HG02763 (cell line): ENCODE measurements around the gene CD69.
"Not testable (repeated sequence)": the region's sequence is repeated elsewhere in the genome, so short reads cannot be mapped to it uniquely, and the experiment has no call there.

Experiments used
- ATAC-seq: cut with Tn5 transposase; IDR thresholded peaks from one replicate; pipeline ENCODE4 v1.9.1; 2021; ENCODE audit warnings: mild to moderate bottlenecking, moderate library complexity; ENCODE audit not compliant: unreplicated experiment

The CD69 gene

DNA sequence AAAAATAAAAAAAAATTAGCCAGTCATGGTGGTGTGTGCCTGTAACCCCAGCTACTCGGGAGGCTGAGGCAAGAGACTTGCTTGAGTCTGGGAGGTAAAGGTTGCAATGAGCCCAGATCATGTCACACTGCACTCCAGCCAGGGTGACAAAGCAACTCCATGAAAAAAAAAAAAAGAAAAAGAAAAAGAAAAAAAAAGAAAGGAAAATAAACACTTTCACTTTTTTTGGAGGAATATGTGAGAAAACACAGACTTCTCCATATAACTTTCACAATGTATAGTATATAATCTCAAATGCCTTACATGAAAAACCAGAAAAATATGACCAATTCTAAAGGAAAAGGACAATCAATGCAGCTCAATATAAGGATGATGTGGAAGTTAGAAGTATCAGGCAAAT, 36.7 kb downstream of the CD69 start:
- no peak for ATAC-seq

DNA sequence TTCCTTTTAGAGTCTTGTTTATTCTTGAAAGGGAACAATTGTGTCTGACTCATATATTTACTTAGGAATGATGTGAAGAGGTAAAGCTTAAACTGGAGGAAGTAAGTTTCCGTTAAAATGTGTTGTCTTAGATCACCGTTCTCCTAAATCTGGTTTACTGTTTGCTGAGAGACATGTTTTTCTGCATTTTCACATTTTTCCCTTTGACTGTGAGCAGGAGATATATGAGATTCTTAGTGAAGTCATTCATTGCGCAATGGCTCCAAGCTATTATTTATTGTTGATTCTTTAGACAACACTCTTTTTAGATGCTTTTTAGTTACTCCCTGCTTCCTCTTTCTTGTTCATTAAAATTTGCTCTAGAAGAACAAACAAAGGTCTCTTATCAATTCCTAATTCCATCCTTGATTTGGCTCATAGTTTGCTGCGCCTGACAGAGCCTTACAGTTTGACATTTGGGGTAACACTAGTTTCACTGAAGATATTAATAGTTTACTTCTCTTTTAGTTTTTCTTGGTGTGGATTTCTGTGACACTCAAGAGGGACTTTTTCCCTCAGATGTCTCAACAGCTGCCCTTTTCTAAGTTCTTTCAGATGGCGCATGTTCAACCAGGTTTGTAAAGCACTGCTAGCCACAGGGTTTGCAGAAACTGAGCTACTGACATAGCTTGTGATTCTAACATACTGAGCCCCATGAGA, 39.2 kb downstream of the CD69 start:
- peak; percentile 53 for ATAC-seq

DNA sequence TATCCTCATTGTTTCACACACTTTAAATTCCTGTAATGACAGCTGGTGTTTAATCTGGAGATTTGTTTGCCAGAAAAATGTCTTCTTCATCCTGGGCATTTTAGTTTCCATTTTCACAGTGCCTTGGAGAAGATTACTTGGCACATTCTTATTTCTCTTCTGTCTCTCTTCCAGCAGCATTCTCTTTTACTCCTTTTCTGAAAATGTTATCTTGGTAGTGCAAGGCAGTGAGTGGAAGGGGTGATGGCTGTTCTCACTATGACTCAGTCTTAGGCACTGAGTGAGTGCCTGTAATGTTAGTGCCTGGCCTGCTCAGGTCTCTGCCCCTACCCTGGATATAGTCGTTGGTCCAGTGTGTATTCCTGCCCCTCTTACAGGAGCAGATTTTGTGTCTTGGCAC, 40.9 kb downstream of the CD69 start:
- ATAC-seq = no peak

DNA sequence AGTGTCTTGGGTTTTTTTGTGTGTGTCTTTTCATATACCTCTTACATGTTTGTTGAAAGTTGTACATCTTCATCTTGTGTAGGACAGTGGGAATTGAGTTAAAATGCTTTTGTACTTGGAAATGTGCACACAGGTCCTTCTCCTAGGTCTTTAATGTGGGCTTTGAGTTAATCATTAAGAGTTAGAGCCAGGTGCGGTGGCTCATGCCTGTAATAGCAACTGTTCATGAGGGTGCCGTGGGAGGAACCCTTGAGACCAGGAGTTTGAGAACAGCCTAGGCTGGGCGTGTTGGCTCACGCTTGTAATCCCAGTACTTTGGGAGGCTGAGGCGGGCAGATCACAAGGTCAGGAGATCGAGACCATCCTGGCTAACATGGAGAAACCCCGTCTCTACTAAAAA, 41.7 kb downstream of the CD69 start:
- ATAC-seq = no peak

DNA sequence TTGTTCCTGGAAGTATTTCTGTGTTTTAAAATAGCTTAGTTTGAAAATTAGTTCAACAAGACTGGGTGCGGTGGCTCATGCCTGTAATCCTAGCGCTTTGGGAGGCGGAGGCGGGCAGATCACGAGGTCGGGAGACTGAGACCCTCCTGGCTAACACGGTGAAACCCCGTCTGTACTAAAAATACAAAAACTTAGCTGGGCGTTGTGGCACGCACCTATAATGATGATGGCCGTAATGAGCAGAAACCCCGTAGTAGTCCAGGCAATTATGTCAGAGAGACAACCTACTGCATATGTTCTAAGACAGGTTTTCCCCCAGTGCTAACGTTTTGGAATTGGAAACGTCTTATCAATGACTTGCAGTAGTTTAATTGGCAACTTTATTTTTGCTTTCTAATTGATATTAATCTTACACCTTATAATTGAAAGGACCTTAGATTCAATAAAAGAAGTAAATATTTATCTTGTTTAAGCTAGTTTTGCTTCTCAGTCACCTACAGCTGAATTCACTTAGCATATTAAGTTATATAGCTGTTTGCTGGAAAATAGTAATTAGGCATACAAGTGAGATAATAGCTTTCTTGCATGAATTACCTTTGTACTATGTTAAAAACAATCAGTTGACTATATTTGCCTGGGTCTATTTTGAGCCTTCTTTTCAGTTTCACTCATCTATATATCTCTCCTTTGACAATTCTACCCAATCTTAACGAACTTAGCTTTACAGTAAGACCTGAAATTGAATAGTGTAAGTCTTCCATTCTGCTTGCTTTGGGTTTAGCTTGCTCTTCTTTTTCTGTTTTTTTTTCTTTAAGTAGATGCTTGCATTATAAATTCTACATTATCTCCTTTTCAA, 43.4 kb downstream of the CD69 start:
- no peak for ATAC-seq

DNA sequence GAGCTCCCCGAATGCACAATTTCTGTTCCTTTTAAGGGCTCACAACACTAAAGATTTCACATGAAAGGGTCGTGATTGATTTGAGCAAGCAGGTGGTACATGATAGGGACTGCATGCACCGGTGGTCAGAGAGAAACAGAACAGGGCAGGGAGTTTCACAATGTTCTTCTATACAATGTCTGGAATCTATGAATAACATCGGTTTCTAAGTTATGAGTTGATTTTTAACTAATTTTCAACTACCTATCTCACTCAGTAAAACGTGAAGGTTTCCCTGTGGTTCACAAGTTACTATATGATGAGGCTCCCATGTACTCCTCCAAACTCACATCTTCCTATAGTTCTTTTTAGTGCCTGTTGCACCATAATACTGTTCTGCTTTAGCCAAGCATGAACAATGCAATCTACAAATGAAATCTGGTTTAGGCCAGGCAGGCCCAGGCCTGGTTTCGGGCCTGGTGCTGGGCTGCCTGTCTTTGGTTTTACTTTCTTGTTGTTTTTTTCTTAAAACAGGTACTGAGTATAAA, 47.6 kb downstream of the CD69 start:
- ATAC-seq = peak; percentile 46

DNA sequence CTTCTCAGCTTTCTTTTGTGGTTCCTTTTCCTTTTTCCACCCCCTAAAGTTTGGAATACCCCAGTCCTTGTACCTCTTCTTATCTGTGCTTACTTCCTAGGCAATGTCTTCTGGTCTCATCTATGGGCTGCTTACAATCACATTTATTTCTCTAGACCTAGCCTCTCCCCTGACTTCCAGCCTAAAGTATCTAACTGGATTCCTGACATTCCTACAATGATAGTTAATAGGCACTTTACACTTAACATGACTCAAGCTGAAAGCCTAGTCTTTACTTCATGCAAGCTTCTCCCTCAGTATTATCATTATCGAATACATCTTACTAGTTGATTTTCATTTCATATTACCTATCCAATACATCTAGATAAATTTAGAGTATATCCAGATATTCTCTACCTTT, 49.0 kb downstream of the CD69 start:
- ATAC-seq = no peak

DNA sequence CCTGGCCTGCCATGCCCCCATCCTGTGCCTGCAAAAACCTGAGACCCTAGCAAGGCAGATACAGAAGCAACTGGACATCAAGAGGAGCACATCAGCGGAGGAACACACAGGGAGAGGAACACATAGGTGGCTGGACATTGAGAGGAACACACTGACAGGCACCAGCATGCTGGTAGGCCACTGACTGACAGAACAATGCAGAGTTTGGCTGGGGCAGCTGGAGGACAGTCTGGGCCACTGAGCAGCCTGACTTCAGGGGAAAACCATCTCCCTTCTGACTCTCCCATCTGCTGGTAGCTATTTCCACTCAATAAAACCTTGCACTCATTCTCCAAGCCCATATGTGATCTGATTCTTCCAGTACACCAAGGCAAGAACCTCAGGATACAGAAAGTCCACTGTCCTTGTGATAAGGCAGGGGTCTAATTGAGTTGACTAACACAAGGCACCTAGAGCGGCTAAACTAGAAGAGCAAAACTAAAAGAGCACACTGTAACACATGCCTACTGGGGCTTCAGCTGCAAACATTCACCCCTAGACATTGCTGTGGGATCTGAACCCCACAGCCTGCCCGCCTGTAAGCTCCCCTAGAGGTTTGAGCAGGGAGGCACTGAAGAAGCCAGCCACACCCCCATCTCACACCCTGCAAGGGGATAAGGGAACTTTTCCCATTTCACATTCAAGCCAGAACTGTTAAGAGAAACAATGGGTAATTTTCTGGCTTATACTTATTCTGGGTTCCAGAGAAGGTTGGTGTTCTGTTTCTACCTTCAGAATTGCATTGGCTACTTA, 49.9 kb downstream of the CD69 start:
- no peak for ATAC-seq

DNA sequence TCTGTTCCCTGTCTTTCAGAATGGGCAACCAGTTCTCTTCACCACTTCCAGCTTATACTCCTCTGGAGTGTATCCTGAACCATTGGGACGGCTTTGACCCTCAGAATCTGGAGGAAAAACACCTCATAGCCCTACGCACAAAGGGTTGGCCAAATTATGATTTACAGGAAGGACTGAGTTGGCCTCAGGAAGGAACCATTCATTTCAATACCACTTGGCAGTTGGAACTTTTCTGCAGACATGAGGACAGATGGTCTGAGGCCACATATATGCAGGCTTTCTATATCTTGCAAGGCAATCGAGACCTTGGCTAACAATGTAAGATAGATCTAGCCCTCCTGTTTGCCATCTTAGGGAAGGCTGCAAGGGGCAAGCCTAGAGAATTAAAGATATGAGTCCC, 51.8 kb downstream of the CD69 start:
- ATAC-seq = no peak

DNA sequence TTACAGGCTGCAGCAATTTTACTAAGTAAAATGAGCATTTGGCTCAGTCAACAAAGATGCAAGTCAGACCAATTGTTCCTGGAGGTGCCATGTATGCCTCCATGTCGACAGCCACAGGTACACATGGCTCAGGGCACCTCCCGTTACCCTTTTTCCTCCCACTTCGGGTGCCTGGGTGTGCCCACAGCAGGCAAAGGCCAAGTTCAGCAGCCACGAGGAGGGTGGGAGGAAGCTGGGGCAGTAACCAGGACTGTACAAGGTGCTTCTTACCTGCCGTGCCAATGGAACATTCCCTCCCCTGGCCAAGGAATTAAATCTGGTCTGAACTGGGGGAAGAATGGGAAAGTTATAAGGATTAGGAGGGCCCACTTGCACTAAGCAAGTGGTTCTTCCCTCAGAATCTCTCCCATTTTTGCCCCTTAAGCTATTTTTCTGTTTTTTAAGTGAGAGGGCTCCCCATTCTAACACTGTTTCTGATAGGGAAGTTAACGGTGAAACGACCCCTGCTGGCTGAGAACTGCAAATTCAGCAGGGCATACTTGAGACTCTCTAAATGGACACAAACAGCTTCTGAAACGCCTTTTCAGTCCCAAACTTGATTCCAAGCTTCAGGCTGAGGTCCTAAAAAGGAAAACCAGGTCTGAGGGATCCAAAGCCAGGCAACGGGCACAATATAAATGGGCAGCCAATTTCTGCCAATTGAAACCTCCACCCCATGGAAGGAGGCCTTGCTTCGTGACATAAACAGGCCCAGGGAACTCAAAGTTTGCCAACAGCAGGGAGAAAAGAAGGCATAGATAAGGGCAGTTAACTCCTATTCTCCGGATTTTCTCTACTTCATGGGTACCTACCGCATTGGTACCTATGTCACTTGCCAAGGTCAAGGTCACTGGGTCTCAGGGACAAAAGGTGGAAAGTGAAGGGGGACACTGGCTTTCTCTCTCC, 52.6 kb downstream of the CD69 start:
- ATAC-seq = no peak

DNA sequence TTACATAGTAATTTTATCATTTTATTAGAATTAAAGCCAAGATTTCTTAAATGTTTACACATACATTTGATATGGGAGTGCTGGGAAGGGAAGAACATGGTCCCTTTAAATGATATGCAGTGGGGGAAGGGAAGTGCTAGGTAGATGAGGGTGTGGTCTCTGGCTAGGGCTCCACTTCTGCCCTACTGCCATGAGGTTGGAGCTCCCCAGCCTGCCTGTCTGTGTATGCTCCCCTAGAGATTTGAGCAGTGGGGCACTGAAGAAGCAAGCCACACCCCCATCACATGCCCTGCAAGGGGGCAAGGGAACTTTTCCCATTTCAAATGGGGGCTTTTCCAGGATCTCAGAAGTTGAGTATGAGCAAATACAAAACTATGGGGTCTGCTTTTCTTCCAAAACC, 53.3 kb downstream of the CD69 start:
- no peak for ATAC-seq

DNA sequence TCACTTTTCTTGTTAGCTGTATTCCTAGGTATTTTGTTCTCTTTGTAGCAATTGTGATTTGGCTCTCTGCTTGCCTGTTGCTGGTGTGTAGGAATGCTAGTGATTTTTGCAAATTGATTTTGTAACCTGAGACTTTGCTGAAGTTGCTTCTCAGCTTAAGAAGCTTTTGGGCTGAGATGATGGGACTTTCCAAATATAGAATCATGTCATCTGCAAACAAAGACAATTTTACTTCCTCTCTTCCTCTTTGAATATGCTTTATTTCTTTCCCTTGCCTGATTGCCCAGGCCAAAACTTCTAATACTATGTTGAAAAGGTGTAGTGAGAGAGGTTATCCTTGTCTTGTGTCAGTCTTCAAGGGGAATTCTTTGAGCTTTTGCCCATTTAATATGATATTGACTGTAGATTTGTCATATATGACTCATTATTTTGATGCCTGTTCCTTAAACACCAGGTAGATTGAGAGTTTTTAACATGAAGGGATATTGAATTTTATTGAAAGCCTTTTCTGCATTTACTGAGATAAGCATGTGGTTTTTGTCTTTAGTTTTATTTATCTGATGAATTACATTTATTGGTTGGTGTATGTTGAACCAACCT, 54.5 kb downstream of the CD69 start:
- no peak for ATAC-seq

DNA sequence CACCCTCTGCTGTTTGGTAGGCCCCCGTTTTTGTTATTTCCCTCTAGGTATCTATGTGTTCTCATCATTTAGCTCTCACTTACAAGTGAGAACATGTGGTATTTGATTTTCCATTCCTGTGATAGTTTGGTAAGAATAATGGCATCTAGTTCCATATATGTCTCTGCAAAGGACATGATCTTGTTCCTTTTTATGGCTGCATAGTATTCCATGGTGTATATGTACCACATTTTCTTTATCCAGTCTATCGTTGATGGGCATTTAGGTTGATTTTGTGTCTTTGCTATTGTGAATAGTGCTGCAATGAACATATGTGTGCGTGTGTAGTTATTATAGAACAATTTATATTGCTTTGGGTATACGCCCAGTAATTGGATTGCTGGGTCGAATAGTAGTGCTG, 56.1 kb downstream of the CD69 start:
- ATAC-seq = not testable (repeated sequence)
